Measurements from ENCODE around the gene OR4P4.

GRCh38 chr11:55648027-55648426 lies 13.1 kb downstream of the OR4P4 start, which contains the start of gene OR4S2:
- no peak for TF ChIP-seq CTCF (IDR thresholded peaks at IDR 0.05)
- TF ChIP-seq POLR2A (IDR thresholded peaks at IDR 0.05): no peak
- TF ChIP-seq POLR2AphosphoS5 (IDR thresholded peaks at IDR 0.05): no peak
